ENCODE data around the gene MRPL49. TPM values are rescaled to one million over a fixed set of nuclear protein-coding genes. Genes with fewer than 3 reads are reported as not detected.

MRPL49 gene
- total and polyA plus RNA-seq, 2 of the 8 experiments (the other 6 are each of a cell fraction or from before 2014, with no cell fraction given) = 54.0 to 84.8 TPM

DNA sequence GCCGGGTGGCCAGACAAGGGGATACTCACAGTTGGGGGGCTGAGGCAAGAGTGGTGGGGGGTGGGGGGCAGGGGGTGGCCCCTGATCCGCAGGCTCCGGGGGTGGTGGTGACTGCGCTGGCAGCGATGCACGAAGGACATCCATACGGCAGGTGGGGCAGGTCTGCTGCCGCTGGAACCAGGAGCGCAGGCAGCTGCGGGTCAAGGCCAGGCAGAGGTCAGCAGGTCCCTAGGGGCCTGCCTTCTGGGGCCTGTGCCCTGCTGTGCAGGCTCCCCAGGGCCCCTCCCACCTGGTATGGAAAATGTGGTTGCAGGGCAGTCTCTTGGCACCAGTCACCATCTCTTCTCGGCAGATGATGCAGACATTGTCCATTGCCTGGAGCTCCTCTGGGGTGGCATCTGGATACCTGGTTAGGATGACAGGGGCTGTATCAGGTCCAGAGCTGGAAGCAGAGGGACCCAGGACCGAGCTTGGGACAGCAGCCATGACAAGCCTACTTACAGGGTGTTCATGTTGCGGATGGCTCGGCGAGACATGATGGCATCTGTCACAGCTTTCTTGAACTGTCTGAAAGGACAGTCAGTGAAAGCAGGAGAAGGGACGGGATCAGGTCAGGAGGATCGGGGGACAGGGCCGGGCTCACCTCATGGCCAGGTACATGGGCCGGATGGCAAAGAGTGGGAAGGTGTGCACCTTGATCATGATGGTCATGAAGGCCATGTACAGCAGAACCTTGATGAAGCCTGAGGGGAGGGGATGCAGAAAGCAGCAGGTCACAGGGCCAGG, 8.7 kb downstream of the MRPL49 start:
- Histone ChIP-seq H3K4me1 (replicated peaks in 1 of 4; ENCODE audit: control insufficient read depth in 3 of 4, insufficient read depth in 4 of 4, low read length in 3 of 4) (peaks cover 0 to 13% (median 7%) of the 10 kb centered on the region in 4 experiments; a peak in 6 of 7 replicates), H3K56ac (replicated peaks; ENCODE audit: insufficient read length, low read depth, low read length) (no peak overlapping the region), H2BK5ac (ENCODE audit: low read depth, low read length) (no peak overlapping the region), H4K5ac (ENCODE audit: insufficient read length, low read depth, low read length) (no peak overlapping the region), H3K18ac (ENCODE audit: extremely low read depth, low read length) (no peak overlapping the region), H4K91ac (replicated peaks; ENCODE audit: insufficient read length, low read length) (no peak overlapping the region), H3K79me1 (ENCODE audit: low read depth, low read length) (peaks cover 3% of the 10 kb centered on the region; the same call in 1 of the 2 replicates), H3K27ac (ENCODE audit: low read depth, low read length) (no peak overlapping the region), H3K14ac (ENCODE audit: insufficient read length) (no peak overlapping the region), H3K4ac (replicated peaks; ENCODE audit: insufficient read length, low read depth, low read length) (no peak overlapping the region), H2BK120ac (replicated peaks; ENCODE audit: low read depth, low read length) (no peak overlapping the region), H4K20me1 (replicated peaks in 1 of 2; ENCODE audit: control insufficient read depth in 1 of 2, insufficient read depth in 2 of 2, low read length in 2 of 2) (peaks cover 0 to 16% of the 10 kb centered on the region in 2 experiments), H3K23me2 (ENCODE audit: low read depth, low read length) (peaks cover 14% of the 10 kb centered on the region), H3K36me3 (ENCODE audit: control insufficient read depth in 2 of 4, insufficient read depth in 4 of 4, low read length in 3 of 4) (peaks cover 18 to 53% (median 44%) of the 10 kb centered on the region in 4 experiments), H3K4me2 (ENCODE audit: insufficient read depth in 1 of 2, low read depth in 2 of 2, low read length in 2 of 2) (no peak overlapping the region), H3K9me3 (ENCODE audit: insufficient read depth in 2 of 2, low read depth in 1 of 2, low read length in 1 of 2) (no peaks in the 10 kb centered on the region), H3K27me3 (replicated peaks in 1 of 4; ENCODE audit: control insufficient read depth in 3 of 4, extremely low read depth in 1 of 4, insufficient read depth in 3 of 4, low read length in 3 of 4) (no peaks in the 10 kb centered on the region), H2BK20ac (ENCODE audit: low read length) (no peak overlapping the region), H2AK5ac (ENCODE audit: low read depth, low read length) (no peak overlapping the region), H4K8ac (ENCODE audit: extremely low read depth, insufficient read depth, low read length) (no peak overlapping the region), H2AFZ (ENCODE audit: low read length) (no peak overlapping the region), H3K23ac (ENCODE audit: insufficient read length) (no peak overlapping the region), H3K79me2 (ENCODE audit: control insufficient read depth in 1 of 2, insufficient read depth in 2 of 2, low read length in 2 of 2) (peaks cover 0 to 15% of the 10 kb centered on the region in 2 experiments; a peak in 1 of 4 replicates), H3K4me3 (ENCODE audit: extremely low read depth in 1 of 4, insufficient read depth in 2 of 4, low read depth in 3 of 4, low read length in 4 of 4) (no peak overlapping the region), H3K9ac (replicated peaks in 1 of 4; ENCODE audit: extremely low read depth in 1 of 4, low read depth in 3 of 4, low read length in 3 of 4) (no peak overlapping the region), H2BK12ac (ENCODE audit: low read depth, low read length) (0 out of 2 replicates have a peak overlapping the region, but pooled peaks have one; percentile 27), H2BK15ac (ENCODE audit: low read length) (no peak overlapping the region)
- no peak for DNase-seq (ENCODE audit: low read depth in 1 of 2, low spot score in 2 of 2)
- no peak for TF ChIP-seq JUND (IDR thresholded peaks at IDR 0.05; ENCODE audit: low read length)
- TF ChIP-seq MAX (IDR thresholded peaks at IDR 0.05) = no peak
- TF ChIP-seq, protein P1, sequence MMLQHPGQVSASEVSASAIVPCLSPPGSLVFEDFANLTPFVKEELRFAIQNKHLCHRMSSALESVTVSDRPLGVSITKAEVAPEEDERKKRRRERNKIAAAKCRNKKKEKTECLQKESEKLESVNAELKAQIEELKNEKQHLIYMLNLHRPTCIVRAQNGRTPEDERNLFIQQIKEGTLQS (IDR thresholded peaks at IDR 0.05; ENCODE audit: insufficient read depth, low read depth, low read length) = no peak
- FAIRE-seq = no peak
- 90% methylated on average over 10 of the region's 19 CpGs; no CpG with 5 or more reads in 1 of the 2 experiments for WGBS, 2 experiments (ENCODE audit: extremely low coverage in 1 of 2, insufficient coverage in 1 of 2, insufficient read length in 1 of 2, insufficient replicate concordance in 2 of 2, low coverage in 1 of 2, low lambda C conversion rate in 2 of 2, missing lambda C conversion rate in 1 of 2)
- CTCF ChIA-PET (ENCODE audit: partially characterized antibody) = interaction anchor here (1.0 to 9.5 kb wide), 8 partner anchors 9 to 77 kb away, joined by 3 to 71 read pairs (median 6); partner anchors contain the start of genes CAPN1, FAU, MRPL49 and TM7SF2
- POLR2A ChIA-PET (ENCODE audit: partially characterized antibody) = interaction anchor here (1.0 to 15.8 kb wide), 4 partner anchors 14 to 38 kb away, joined by 3 to 305 read pairs (median 8); partner anchors contain the start of genes FAU, MRPL49, TM7SF2 and ZNHIT2

Measured in H1 (cell line).